Loucy (cell line): ENCODE results near the gene OSBPL9.

Experiments
- H2AFZ ChIP-seq: fragments of 200-600 bp; sonication (generic); 2 replicates; pipeline ENCODE4 v1.6.0; 2016; ENCODE audit warnings: antibody characterized with exemption, mild to moderate bottlenecking, low read length, moderate library complexity
- H3F3A ChIP-seq: fragments of 200-600 bp; 2 replicates; pipeline ENCODE4 v1.6.0; 2016; ENCODE audit warnings: antibody characterized with exemption, low read depth, mild to moderate bottlenecking
- H3K27me3 ChIP-seq: fragments of 200-600 bp; sonication (generic); 2 replicates; pipeline ENCODE4 v1.6.1; 2014; ENCODE audit warnings: low read length, mild to moderate bottlenecking; ENCODE audit not compliant: insufficient read depth, poor library complexity, severe bottlenecking
- H3K36me3 ChIP-seq: fragments of 200-600 bp; sonication (generic); 2 replicates; pipeline ENCODE4 v1.6.1; 2016; ENCODE audit warnings: low read length; ENCODE audit not compliant: insufficient read depth
- H3K4me1 ChIP-seq: fragments of 200-600 bp; sonication (generic); 2 replicates; pipeline ENCODE4 v1.5.1; 2014; ENCODE audit warnings: low read length, mild to moderate bottlenecking; ENCODE audit not compliant: insufficient read depth, poor library complexity, severe bottlenecking
- H3K4me2 ChIP-seq: fragments of 200-600 bp; sonication (generic); 2 replicates; pipeline ENCODE4 v1.6.0; 2014; ENCODE audit warnings: antibody characterized with exemption, low read length, low read depth, mild to moderate bottlenecking; ENCODE audit not compliant: poor library complexity, severe bottlenecking
- H3K4me3 ChIP-seq: fragments of 200-600 bp; sonication (generic); 2 replicates; pipeline ENCODE4 v1.5.1; 2014; ENCODE audit warnings: low read length, mild to moderate bottlenecking, mixed read lengths; ENCODE audit not compliant: poor library complexity, severe bottlenecking
- H3K79me2 ChIP-seq: fragments of 200-600 bp; sonication (generic); 2 replicates; pipeline ENCODE4 v1.6.1; 2014; ENCODE audit warnings: low read length; ENCODE audit not compliant: insufficient read depth
- H3K9ac ChIP-seq: fragments of 200-600 bp; sonication (generic); 2 replicates; pipeline ENCODE4 v1.6.0; 2014; ENCODE audit warnings: mild to moderate bottlenecking, low read depth, low read length, moderate library complexity; ENCODE audit not compliant: poor library complexity, severe bottlenecking
- H3K9me2 ChIP-seq: fragments of 200-600 bp; sonication (generic); replicated peaks from 2 replicates; pipeline ENCODE4 v1.6.1; 2016; ENCODE audit warnings: low read depth, low read length, mixed read lengths
- H3K9me3 ChIP-seq: fragments of 200-600 bp; sonication (generic); 2 replicates; pipeline ENCODE4 v1.6.1; 2014; ENCODE audit warnings: mild to moderate bottlenecking, antibody characterized with exemption, low read length, low read depth; ENCODE audit not compliant: insufficient read depth
- H4K20me1 ChIP-seq: fragments of 200-600 bp; sonication (generic); 2 replicates; pipeline ENCODE4 v1.6.0; 2014; ENCODE audit warnings: antibody characterized with exemption, low read length, mild to moderate bottlenecking; ENCODE audit not compliant: insufficient read depth, poor library complexity, severe bottlenecking
- CTCF ChIP-seq: fragments of 200-600 bp; sonication (generic); conservative IDR thresholded peaks from 2 replicates; pipeline ENCODE4 v1.5.1; 2014; ENCODE audit warnings: mild to moderate bottlenecking, antibody characterized with exemption, low read length
- EZH2phosphoT487 ChIP-seq: fragments of 200-600 bp; IDR thresholded peaks from 2 replicates; pipeline ENCODE4 v1.6.1; 2018; ENCODE audit warnings: antibody characterized with exemption, mild to moderate bottlenecking, moderate library complexity, borderline replicate concordance

Gene OSBPL9

GRCh38 chr1:51712590-51712989, 95.7 kb downstream of the OSBPL9 start:
- Histone ChIP-seq H3K4me3 (no peak overlapping the region), H3K4me1 (no peaks in the 10 kb centered on the region), H4K20me1 (no peaks in the 10 kb centered on the region), H3K9ac (no peak overlapping the region), H2AFZ (no peak overlapping the region), H3K79me2 (peaks cover 16% of the 10 kb centered on the region; the same call in 1 of the 2 replicates), H3K9me2 (no peaks in the 10 kb centered on the region), H3K36me3 (peaks cover 9% of the 10 kb centered on the region; the same call in 1 of the 2 replicates), H3K9me3 (no peaks in the 10 kb centered on the region), H3K4me2 (no peak overlapping the region), H3K27me3 (no peaks in the 10 kb centered on the region), H3F3A (no peaks in the 10 kb centered on the region)
- TF ChIP-seq EZH2phosphoT487 (no peak), CTCF (no peak)

DNA sequence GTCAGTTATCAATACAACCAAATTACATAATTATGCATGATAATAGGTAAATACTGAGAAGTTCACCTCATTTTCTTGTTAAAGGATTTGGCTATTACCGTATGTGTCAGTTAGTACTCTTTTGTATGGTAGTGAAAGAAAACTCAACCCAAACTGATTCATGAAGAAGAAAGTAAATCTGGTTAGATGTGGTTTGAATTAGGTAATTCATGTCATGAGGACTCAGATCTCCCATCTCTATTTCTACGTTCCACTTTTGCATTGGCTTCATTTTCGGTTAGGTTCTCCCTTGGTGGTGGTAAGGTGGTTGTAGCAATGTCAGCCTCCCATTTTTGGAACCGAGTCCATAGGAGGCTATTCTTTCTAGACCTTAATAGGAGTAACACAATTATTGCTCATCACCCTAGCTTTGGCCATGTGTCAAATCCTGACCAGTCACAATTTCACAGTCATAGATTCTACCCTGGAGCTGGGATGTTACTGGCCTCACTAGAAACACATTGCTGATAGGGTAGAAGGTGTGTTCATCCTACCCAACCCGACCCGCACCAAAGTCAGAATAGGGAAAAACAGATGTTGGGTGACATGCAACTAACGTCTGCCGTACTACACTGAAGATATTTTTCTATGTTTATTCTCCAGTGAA, 97.6 kb downstream of the OSBPL9 start:
- Histone ChIP-seq H3K9me2 (no peaks in the 10 kb centered on the region), H2AFZ (no peak overlapping the region), H3K4me2 (no peak overlapping the region), H4K20me1 (peaks cover 2% of the 10 kb centered on the region), H3K4me1 (peaks cover 8% of the 10 kb centered on the region), H3K9me3 (no peaks in the 10 kb centered on the region), H3K9ac (no peak overlapping the region), H3F3A (no peaks in the 10 kb centered on the region), H3K36me3 (peaks cover 14% of the 10 kb centered on the region), H3K27me3 (no peaks in the 10 kb centered on the region), H3K4me3 (no peak overlapping the region), H3K79me2 (peaks cover 6% of the 10 kb centered on the region; the same call in 1 of the 2 replicates)
- no peak for TF ChIP-seq CTCF
- no peak for TF ChIP-seq EZH2phosphoT487

DNA sequence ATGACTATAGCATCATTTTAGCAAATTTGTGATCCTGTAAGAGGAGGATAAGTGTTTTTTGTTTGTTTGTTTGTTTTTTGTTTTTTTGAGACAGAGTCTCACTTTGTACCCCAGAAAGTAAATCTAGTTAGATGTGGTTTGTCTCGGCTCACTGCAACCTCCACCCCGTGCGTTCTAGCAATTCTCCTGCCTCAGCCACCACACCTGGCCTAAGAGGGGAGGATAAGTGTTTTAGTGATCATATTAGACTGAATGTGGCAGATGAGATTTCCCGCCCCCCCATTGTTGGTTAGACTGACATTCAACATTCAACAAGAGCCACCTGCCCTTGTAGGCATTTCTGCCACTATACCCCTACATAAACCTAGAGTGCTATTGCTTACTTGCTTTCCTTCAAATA, 98.5 kb downstream of the OSBPL9 start:
- H3F3A ChIP-seq: no peaks in the 10 kb centered on the region
- H3K27me3 ChIP-seq: no peaks in the 10 kb centered on the region
- H3K9me3 ChIP-seq: no peaks in the 10 kb centered on the region
- no peak overlapping the region for H3K4me3 ChIP-seq
- H2AFZ ChIP-seq: no peak overlapping the region
- H3K4me2 ChIP-seq: no peak overlapping the region
- peaks cover 14% of the 10 kb centered on the region for H3K36me3 ChIP-seq
- no peaks in the 10 kb centered on the region for H3K9me2 ChIP-seq
- no peaks in the 10 kb centered on the region for H3K79me2 ChIP-seq
- peaks cover 6% of the 10 kb centered on the region for H4K20me1 ChIP-seq
- H3K4me1 ChIP-seq: peaks cover 9% of the 10 kb centered on the region
- no peak overlapping the region for H3K9ac ChIP-seq
- TF ChIP-seq EZH2phosphoT487: no peak
- TF ChIP-seq CTCF: no peak
